A549 (cell line): ENCODE measurements around the gene MMP24. TPM values are rescaled to one million over a fixed set of nuclear protein-coding genes. Genes with fewer than 3 reads are reported as not detected.
"Not testable (repeated sequence)": the region's sequence is repeated elsewhere in the genome, so short reads cannot be mapped to it uniquely, and the experiment has no call there.

Experiments used
- ATAC-seq, 2 experiments: fragments of 200-7000 bp in 1 of 2; fragments of >200 bp in 1 of 2; cut with Nextera tagmentation in 1 of 2; cut with Tn5 transposase in 1 of 2; 3 replicates each; pipeline versions ENCODE4 v1.8.0 to v1.9.1; 2018 to 2020; ENCODE audit warnings: mild to moderate bottlenecking in 1 of 2, moderate library complexity in 1 of 2
- CTCF ChIA-PET: fragments of 300-600 bp; sonication (Branson Sonifier 250); formaldehyde crosslinking; extraction: SDS; loops from one replicate; lab custom pipeline; 2021; ENCODE audit warnings: antibody characterized with exemption, inconsistent platforms; lab: Yijun Ruan, JAX
- POLR2A ChIA-PET: fragments of 350-600 bp; formaldehyde crosslinking; extraction: SDS; loops from one replicate; lab custom pipeline; 2021; ENCODE audit warnings: antibody characterized with exemption, inconsistent platforms; lab: Yijun Ruan, JAX
- DNase-seq, 2 experiments: peaks; one replicate each; pipeline versions ENCODE4 v3.0.0 to v3.0.0-alpha.2; 2011 to 2016; ENCODE audit warnings: low read depth in 1 of 2, low spot score in 1 of 2
- FAIRE-seq: peaks from 2 replicates; lab custom pipeline; 2011; peaks lifted over from hg19 to GRCh38; lab: Jason Lieb, UNC
- H3K27ac ChIP-seq, 2 experiments: fragments of >200 bp; sonication (Bioruptor Twin); formaldehyde crosslinking; 3 replicates each; pipeline ENCODE4 v1.5.1; 2016 to 2017
- H3K4me1 ChIP-seq: fragments of >200 bp; sonication (Bioruptor Twin); formaldehyde crosslinking; 3 replicates; pipeline ENCODE4 v1.6.1; 2016
- H3K4me2 ChIP-seq: fragments of >200 bp; sonication (Bioruptor Twin); formaldehyde crosslinking; 3 replicates; pipeline ENCODE4 v1.6.1; 2016
- H3K4me3 ChIP-seq: fragments of >200 bp; sonication (Bioruptor Twin); formaldehyde crosslinking; 3 replicates; pipeline ENCODE4 v1.5.1; 2016
- H3K9me3 ChIP-seq: fragments of >200 bp; sonication (Bioruptor Twin); formaldehyde crosslinking; 3 replicates; pipeline ENCODE4 v1.6.1; 2016
- FOXS1 ChIP-seq: fragments of 250-450 bp; sonication (Bioruptor Pico); IDR thresholded peaks from 2 replicates; pipeline ENCODE4 v1.5.0; 2020; ENCODE audit warnings: mild to moderate bottlenecking, moderate library complexity
- HDAC2 ChIP-seq: fragments of 200-600 bp; sonication (generic); IDR thresholded peaks from 2 replicates; pipeline ENCODE4 v1.6.1; 2016
- NPAS2 ChIP-seq: fragments of 250-450 bp; sonication (Bioruptor Pico); IDR thresholded peaks from 2 replicates; pipeline ENCODE4 v1.8.0; 2022; ENCODE audit warnings: mild to moderate bottlenecking, moderate library complexity, borderline replicate concordance
- NR3C1 ChIP-seq: fragments of >200 bp; sonication (Bioruptor Twin); formaldehyde crosslinking; IDR thresholded peaks from 3 replicates; pipeline ENCODE4 v1.6.1; 2017
- POLR2A ChIP-seq: IDR thresholded peaks from 2 replicates; pipeline ENCODE4 v1.6.1; 2012; ENCODE audit warnings: mild to moderate bottlenecking, low read length
- POLR2AphosphoS2 ChIP-seq: conservative IDR thresholded peaks from 2 replicates; pipeline ENCODE4 v1.6.1; 2012; ENCODE audit warnings: low read length, improper control_type of control experiment, inconsistent platforms
- RAD21 ChIP-seq, 2 experiments: fragments of >200 bp in 1 of 2; sonication (Bioruptor Twin) in 1 of 2; formaldehyde crosslinking in 1 of 2; IDR thresholded peaks in 1 of 2; conservative IDR thresholded peaks in 1 of 2; 2 replicates in 1 of 2; 3 replicates in 1 of 2; pipeline ENCODE4 v1.6.1; 2012 to 2018; ENCODE audit warnings: inconsistent platforms in 1 of 2
- REST ChIP-seq: fragments of 200-600 bp; sonication (generic); IDR thresholded peaks from 2 replicates; pipeline ENCODE4 v1.6.1; 2016; ENCODE audit warnings: antibody characterized with exemption, mild to moderate bottlenecking, moderate library complexity
- TP53 ChIP-seq: fragments of 250-450 bp; sonication (Bioruptor Pico); IDR thresholded peaks from 2 replicates; pipeline ENCODE4 v1.5.0; 2021; ENCODE audit warnings: mild to moderate bottlenecking, moderate library complexity
- ZFP36 ChIP-seq: fragments of 450-650 bp; IDR thresholded peaks from 2 replicates; pipeline ENCODE4 v1.6.1; 2014; ENCODE audit warnings: borderline replicate concordance; ENCODE audit not compliant: partially characterized antibody
- WGBS: methylation state at CpG from one replicate; pipeline ENCODE4 v1.1.6; 2017; ENCODE audit errors: missing lambda C conversion rate; 5-methylcytosine and 5-hydroxymethylcytosine counted together
- polyA plus RNA-seq, 4 experiments: library from polyadenylated mRNA; depleted of rRNA in 3 of 4; stranded (reverse); fragments of >200 nt; fragmentation: RNase III in 1 of 4; extraction: RNeasy Plus Mini Kit Qiagen cat#74134 plus additional on column Dnase treatment in 1 of 4; gene quantifications; 2 replicates in 3 of 4; 3 replicates in 1 of 4; pipeline ENCODE4 v1.2.3, GENCODE V29; 2011 to 2017
- TF ChIP-seq, protein P1 (sequence below): fragments of >200 bp; sonication (Bioruptor Twin); formaldehyde crosslinking; IDR thresholded peaks from 3 replicates; pipeline ENCODE4 v1.5.1; 2016
- TF ChIP-seq, protein P2 (sequence below): fragments of 250-450 bp; sonication (Bioruptor Pico); IDR thresholded peaks from 2 replicates; pipeline ENCODE4 v1.5.0; 2021; ENCODE audit warnings: mild to moderate bottlenecking, moderate library complexity, borderline replicate concordance
- TF ChIP-seq, protein P3 (sequence below): IDR thresholded peaks from 2 replicates; pipeline ENCODE4 v1.6.1; 2012; ENCODE audit warnings: low read depth, borderline replicate concordance

Gene MMP24
- polyA plus RNA-seq, 2 of the 4 experiments (the other 2 are of a cell fraction): 21.3 to 33.3 TPM

DNA sequence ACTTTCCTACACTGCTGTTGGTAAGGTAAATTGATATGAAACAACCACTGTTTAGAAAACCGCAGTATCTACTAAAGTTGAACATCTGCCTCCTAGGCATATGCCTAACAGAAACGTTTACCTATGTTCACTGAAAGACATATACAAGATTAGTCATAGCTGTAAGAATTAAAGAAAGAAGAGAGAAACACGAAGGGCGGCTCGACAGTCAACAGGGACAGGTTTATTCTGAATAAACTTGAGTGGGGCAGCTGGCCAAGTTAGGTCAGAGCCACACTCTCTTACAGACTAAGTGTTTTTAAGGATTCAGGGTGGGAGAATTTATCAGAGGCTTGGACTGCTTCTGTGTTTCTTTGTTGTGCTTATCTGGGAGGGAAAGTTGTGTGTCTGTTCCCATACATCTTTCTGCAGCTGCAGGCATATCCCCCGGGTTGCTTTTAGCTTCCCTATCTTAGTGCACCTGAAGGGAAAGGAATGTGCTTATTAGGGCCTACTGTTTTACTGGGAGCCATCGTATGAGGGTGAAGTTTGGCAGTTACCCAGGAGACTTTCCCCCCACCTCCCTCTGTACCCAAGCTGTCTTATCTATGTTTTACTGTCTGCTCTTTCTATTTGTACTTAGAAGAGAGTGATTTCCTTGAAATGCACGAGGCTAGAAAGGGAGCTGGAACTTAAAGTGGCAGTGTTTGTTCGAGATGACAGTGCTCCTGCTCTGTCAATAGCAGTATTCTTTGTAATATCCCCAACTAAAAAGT, 34.2 kb upstream of the MMP24 start (continued):
- TF ChIP-seq, protein P1, sequence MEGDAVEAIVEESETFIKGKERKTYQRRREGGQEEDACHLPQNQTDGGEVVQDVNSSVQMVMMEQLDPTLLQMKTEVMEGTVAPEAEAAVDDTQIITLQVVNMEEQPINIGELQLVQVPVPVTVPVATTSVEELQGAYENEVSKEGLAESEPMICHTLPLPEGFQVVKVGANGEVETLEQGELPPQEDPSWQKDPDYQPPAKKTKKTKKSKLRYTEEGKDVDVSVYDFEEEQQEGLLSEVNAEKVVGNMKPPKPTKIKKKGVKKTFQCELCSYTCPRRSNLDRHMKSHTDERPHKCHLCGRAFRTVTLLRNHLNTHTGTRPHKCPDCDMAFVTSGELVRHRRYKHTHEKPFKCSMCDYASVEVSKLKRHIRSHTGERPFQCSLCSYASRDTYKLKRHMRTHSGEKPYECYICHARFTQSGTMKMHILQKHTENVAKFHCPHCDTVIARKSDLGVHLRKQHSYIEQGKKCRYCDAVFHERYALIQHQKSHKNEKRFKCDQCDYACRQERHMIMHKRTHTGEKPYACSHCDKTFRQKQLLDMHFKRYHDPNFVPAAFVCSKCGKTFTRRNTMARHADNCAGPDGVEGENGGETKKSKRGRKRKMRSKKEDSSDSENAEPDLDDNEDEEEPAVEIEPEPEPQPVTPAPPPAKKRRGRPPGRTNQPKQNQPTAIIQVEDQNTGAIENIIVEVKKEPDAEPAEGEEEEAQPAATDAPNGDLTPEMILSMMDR: no peak
- no peak for TF ChIP-seq POLR2AphosphoS2
- no peak for TF ChIP-seq ZFP36
- no peak for TF ChIP-seq RAD21 (conservative IDR thresholded peaks at IDR 0.05 in 1 of 2, IDR thresholded peaks at IDR 0.05 in 1 of 2)

DNA sequence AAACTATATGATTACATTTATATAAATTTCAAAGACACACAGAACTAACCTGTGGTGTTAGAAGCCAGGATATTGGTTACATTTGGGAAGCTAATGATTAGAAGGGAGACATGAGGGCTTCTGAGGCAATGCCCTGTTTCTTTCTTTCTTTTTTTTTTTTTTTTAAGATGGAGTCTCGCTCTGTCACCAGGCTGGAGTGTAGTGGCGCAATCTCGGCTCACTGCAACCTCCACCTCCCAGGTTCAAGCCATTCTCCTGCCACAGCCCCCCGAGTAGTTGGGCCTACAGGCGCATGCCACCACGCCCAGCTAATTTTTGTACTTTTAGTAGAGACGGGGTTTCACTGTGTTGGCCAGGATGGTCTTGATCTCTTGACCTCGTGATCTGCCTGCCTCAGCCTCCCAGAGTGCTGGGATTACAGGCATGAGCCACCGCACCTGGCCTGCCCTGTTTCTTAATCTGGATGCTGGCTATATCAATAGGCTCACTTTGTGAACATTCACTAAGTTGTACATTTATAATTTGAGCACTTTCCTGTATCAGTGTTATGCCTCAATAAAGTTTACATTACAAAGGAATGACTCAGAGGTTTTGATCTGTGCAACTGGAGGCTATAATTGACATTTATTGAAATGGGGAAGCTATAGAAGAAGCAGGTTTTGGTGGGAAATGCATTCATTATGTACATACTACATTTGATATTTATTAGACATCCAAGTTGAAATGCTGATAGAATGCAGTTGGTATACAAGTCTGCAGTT, 33.3 kb upstream of the MMP24 start:
- H3K4me1 ChIP-seq, H3K27ac ChIP-seq, DNase-seq, H3K4me3 ChIP-seq, ATAC-seq, H3K4me2 ChIP-seq, POLR2A ChIA-PET, FAIRE-seq: not testable (repeated sequence)
- peaks cover 35% of the 10 kb centered on the region for H3K9me3 ChIP-seq
- CTCF ChIA-PET: interaction anchor here (1.0 to 5.7 kb wide), 5 partner anchors 15 to 246 kb away, joined by 3 to 43 read pairs (median 4); no protein-coding TSS in a partner anchor
- WGBS: 87% methylated on average over 9 of the region's 9 CpGs

- Histone ChIP-seq H3K27ac (no peak overlapping the region), H3K4me3 (no peak overlapping the region)
- TF ChIP-seq NR3C1: no peak
- no peak for TF ChIP-seq REST
- TF ChIP-seq, protein P2, sequence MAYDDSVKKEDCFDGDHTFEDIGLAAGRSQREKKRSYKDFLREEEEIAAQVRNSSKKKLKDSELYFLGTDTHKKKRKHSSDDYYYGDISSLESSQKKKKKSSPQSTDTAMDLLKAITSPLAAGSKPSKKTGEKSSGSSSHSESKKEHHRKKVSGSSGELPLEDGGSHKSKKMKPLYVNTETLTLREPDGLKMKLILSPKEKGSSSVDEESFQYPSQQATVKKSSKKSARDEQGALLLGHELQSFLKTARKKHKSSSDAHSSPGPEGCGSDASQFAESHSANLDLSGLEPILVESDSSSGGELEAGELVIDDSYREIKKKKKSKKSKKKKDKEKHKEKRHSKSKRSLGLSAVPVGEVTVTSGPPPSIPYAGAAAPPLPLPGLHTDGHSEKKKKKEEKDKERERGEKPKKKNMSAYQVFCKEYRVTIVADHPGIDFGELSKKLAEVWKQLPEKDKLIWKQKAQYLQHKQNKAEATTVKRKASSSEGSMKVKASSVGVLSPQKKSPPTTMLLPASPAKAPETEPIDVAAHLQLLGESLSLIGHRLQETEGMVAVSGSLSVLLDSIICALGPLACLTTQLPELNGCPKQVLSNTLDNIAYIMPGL (CRISPR knock-in tag): no peak
- TF ChIP-seq TP53 (CRISPR knock-in tag): no peak
- TF ChIP-seq, protein P3, sequence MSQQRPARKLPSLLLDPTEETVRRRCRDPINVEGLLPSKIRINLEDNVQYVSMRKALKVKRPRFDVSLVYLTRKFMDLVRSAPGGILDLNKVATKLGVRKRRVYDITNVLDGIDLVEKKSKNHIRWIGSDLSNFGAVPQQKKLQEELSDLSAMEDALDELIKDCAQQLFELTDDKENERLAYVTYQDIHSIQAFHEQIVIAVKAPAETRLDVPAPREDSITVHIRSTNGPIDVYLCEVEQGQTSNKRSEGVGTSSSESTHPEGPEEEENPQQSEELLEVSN: no peak
- TF ChIP-seq NPAS2 (CRISPR knock-in tag): no peak
- peak; percentile 18; the same call in 1 of the 2 replicates for TF ChIP-seq HDAC2
- TF ChIP-seq FOXS1 (CRISPR knock-in tag): peak; percentile 94
- no peak for TF ChIP-seq POLR2AphosphoS2
- TF ChIP-seq POLR2A: no peak
- TF ChIP-seq, all 56 proteins: peak for 2
- FAIRE-seq (no peak), DNase-seq (no peak), ATAC-seq (no peak)
- POLR2A ChIA-PET: no interaction called here
- Histone ChIP-seq H3K4me1 (peaks cover 6% of the 10 kb centered on the region; the same call in 1 of the 3 replicates), H3K9me3 (peaks cover 51% of the 10 kb centered on the region), H3K4me2 (no peak overlapping the region)
- CTCF ChIA-PET: interaction anchor here (0.7 to 5.7 kb wide), 5 partner anchors 12 to 617 kb away, joined by 3 to 43 read pairs (median 6); no protein-coding TSS in a partner anchor
These were observed 30.2 kb upstream of the MMP24 start for GRCh38 chr20:35196313-35196712.
